ENCODE measurements around the gene LRRC39.
A peak's percentile ranks its signal among the peaks of the same experiment; 100 is the strongest.

The LRRC39 gene

DNA sequence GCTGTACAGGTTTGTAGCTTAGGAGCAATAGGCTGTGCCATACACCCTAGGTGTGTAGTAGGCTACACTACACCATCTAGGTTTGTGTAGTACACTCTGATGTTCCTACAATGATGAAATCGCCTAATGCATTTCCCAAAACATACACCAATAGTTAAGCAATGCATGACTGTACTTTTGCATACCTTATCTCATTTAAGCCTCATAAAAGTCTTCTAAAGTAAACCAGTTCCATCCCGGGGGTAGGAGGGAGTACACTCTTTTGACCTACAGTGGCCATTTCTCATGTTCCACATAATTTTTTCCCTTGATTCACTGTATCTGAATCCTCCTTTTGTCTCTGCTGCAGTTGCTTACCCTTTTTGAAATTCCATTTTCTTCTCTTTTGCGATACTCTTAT, 32.9 kb downstream of the LRRC39 start:
- TF ChIP-seq, protein P1, sequence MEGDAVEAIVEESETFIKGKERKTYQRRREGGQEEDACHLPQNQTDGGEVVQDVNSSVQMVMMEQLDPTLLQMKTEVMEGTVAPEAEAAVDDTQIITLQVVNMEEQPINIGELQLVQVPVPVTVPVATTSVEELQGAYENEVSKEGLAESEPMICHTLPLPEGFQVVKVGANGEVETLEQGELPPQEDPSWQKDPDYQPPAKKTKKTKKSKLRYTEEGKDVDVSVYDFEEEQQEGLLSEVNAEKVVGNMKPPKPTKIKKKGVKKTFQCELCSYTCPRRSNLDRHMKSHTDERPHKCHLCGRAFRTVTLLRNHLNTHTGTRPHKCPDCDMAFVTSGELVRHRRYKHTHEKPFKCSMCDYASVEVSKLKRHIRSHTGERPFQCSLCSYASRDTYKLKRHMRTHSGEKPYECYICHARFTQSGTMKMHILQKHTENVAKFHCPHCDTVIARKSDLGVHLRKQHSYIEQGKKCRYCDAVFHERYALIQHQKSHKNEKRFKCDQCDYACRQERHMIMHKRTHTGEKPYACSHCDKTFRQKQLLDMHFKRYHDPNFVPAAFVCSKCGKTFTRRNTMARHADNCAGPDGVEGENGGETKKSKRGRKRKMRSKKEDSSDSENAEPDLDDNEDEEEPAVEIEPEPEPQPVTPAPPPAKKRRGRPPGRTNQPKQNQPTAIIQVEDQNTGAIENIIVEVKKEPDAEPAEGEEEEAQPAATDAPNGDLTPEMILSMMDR (IDR thresholded peaks at IDR 0.05; ENCODE audit: low read depth, low read length) = no peak
- H3K36me3 ChIP-seq = peaks cover 55% of the 10 kb centered on the region
- H3K9me3 ChIP-seq = no peaks in the 10 kb centered on the region
- H3K4me3 ChIP-seq (ENCODE audit: low read depth, low read length) = no peak overlapping the region
- DNase-seq = no peak
- H3K4me1 ChIP-seq = no peaks in the 10 kb centered on the region
- H3K27me3 ChIP-seq = no peaks in the 10 kb centered on the region

DNA sequence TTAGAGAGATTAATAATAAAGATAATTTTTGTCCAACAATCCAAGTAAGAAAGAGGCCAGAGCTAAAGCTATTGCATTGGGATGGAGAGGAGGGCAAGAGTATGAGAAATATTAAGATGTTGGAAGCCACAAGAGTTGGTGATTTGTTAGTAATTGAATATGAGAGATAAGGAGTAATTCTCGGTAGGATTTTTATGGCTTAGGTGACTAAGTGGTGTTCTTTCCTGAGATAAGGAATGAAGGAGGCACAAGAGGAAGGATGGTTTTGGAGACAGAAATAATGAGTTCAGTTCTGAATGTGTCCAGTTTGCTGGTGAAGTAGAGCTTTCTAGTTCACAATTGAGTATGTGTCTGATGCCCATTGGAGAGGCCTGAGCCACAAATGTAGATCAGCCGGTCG, 35.7 kb downstream of the LRRC39 start:
- Histone ChIP-seq H3K27me3 (no peaks in the 10 kb centered on the region), H3K9me3 (no peaks in the 10 kb centered on the region), H3K4me1 (no peaks in the 10 kb centered on the region), H3K4me3 (ENCODE audit: low read depth, low read length) (no peak overlapping the region), H3K36me3 (peaks cover 76% of the 10 kb centered on the region)
- TF ChIP-seq, protein P1 (IDR thresholded peaks at IDR 0.05; ENCODE audit: low read depth, low read length) = no peak
- DNase-seq = no peak

DNA sequence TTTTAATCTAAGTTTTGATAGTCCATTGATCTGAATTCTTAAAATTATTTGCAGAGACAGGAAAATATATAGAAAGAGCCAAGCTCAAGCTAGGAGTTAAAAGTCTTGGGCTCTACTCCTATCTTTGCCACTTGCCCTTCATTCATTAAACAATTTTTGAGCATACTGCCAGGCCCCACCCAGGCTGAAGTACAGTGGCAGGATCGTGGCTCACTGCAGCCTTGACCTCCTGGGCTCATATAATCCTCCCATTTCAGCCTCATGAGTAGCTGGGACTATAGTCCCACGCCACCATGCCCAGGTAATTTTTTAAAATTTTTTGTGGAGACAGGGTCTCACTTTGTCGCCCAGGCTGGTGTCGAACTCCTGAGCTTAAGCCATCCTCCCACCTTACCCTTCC, 36.9 kb downstream of the LRRC39 start:
- DNase-seq = no peak
- H3K36me3 ChIP-seq = peaks cover 74% of the 10 kb centered on the region
- H3K9me3 ChIP-seq = no peaks in the 10 kb centered on the region
- H3K4me3 ChIP-seq (ENCODE audit: low read depth, low read length) = no peak overlapping the region
- H3K4me1 ChIP-seq = no peaks in the 10 kb centered on the region
- TF ChIP-seq, protein P1 (IDR thresholded peaks at IDR 0.05; ENCODE audit: low read depth, low read length) = no peak
- no peaks in the 10 kb centered on the region for H3K27me3 ChIP-seq

DNA sequence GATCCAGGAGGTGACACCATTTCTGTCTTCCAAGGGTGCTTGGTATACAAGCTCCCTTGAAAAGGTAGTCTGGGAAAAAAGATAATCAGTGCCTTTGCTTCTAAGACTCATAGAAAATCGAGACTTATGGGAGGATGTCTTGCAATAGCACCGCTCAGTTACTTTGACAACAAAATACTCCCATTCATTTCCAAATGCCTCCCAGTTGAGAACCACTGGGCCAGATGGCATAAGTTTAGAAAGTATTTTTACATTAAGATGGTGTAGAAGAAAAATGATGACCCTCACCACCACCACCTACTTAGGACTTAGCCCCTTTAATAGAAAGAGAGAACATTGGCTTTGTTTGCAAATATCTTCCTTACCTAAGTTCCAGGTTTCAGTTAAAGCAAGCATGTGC, 40.5 kb downstream of the LRRC39 start:
- no peak overlapping the region for H3K4me3 ChIP-seq (ENCODE audit: low read depth, low read length)
- peaks cover 42% of the 10 kb centered on the region for H3K36me3 ChIP-seq
- TF ChIP-seq, protein P1 (IDR thresholded peaks at IDR 0.05; ENCODE audit: low read depth, low read length) = no peak
- no peak for DNase-seq
- no peaks in the 10 kb centered on the region for H3K27me3 ChIP-seq
- no peaks in the 10 kb centered on the region for H3K9me3 ChIP-seq
- H3K4me1 ChIP-seq = no peaks in the 10 kb centered on the region

GRCh38 chr1:100134872-100135271, 43.2 kb downstream of the LRRC39 start:
- DNase-seq = no peak
- TF ChIP-seq, protein P1 (IDR thresholded peaks at IDR 0.05; ENCODE audit: low read depth, low read length) = peak; percentile 12; the same call in 1 of the 2 replicates
- no peaks in the 10 kb centered on the region for H3K9me3 ChIP-seq
- H3K36me3 ChIP-seq = peaks cover 20% of the 10 kb centered on the region
- H3K4me3 ChIP-seq (ENCODE audit: low read depth, low read length) = no peak overlapping the region
- H3K4me1 ChIP-seq = no peaks in the 10 kb centered on the region; the same call in 1 of the 2 replicates
- H3K27me3 ChIP-seq = no peaks in the 10 kb centered on the region

DNA sequence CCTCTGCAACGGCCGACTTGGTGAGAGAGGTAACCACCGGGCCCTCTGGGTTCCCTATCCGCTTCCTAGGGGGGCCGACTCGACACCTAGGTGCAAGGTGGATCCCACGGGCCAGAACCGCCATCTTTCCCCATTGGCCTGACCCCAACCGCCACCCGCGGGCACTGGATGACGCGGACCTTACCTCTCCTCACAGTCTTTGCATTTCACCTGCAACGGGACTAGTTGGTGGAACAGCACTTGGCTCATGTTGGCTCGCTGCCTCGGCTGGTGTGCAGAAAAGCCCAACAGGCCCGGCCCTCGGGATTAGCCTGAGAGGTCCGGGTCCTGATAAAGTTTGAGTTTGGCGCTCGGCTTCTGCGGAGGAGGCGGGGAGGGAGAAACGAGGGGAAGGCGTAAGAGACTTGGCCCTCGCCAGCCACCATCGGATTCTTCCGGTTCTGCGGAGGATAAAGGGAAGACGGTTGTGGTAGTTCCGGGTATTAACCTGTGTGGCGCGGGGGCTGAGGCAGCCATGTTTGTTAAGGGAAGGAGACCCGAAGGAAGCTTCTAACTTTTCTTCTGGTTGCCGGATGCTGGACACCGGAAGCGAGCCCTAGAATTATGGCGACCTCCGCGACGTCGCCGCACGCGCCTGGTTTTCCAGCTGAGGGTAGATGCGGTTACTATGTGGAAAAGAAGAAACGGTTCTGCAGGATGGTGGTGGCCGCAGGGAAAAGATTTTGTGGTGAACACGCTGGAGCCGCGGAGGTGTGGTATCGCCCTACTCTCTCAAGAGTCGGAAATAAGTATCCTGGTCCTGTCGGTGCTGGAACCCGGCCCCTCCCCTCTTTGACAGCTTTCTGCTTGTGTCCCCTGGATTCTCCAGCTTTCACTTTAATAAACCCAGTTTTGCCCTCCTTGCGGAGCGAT, 45.2 kb downstream of the LRRC39 start, which contains the start of the genes SASS6 and TRMT13:
TSS of gene SASS6 (minus strand) at position 365 of the 912 bp plus-strand sequence. CDS start at position 249, 116 bp downstream.
TSS of gene TRMT13 (plus strand) at position 598 of the 912 bp plus-strand sequence. CDS start at position 604, 6 bp downstream.
- H3K4me1 ChIP-seq = no peaks in the 10 kb centered on the region; the same call in 1 of the 2 replicates
- peak within 1 kb of the TSS; percentile 93 for H3K4me3 ChIP-seq (ENCODE audit: low read depth, low read length)
- H3K9me3 ChIP-seq = no peaks in the 10 kb centered on the region
- peak; percentile 95 for DNase-seq
- H3K36me3 ChIP-seq = peaks cover 6% of the 10 kb centered on the region; the same call in 1 of the 2 replicates
- H3K27me3 ChIP-seq = no peaks in the 10 kb centered on the region
- TF ChIP-seq, protein P1 (IDR thresholded peaks at IDR 0.05; ENCODE audit: low read depth, low read length) = no peak

All from BE2C (cell line).